H9 (cell line): ENCODE data around the gene ZNF555. TPM values are rescaled to one million over a fixed set of nuclear protein-coding genes. Genes with fewer than 3 reads are reported as not detected.

Experiments
- DNase-seq: peaks from one replicate; pipeline ENCODE4 v3.0.0-alpha.2; 2017
- H2AFZ ChIP-seq: one replicate; pipeline ENCODE4 v1.6.1; 2013; ENCODE audit warnings: mild to moderate bottlenecking, low read length, control low read depth, moderate library complexity
- H2AK5ac ChIP-seq: 2 replicates; pipeline ENCODE4 v1.6.1; 2013; ENCODE audit warnings: low read length, control low read depth, mixed read lengths; ENCODE audit not compliant: insufficient read length
- H2BK120ac ChIP-seq: one replicate; pipeline ENCODE4 v1.6.1; 2013; ENCODE audit warnings: low read depth, mild to moderate bottlenecking, low read length, control low read depth, inconsistent platforms; ENCODE audit not compliant: poor library complexity, severe bottlenecking
- H2BK12ac ChIP-seq: 2 replicates; pipeline ENCODE4 v1.6.1; 2013; ENCODE audit warnings: low read length, control low read depth, mixed read lengths, low read depth; ENCODE audit not compliant: insufficient read length
- H2BK15ac ChIP-seq: 2 replicates; pipeline ENCODE4 v1.6.1; 2013; ENCODE audit warnings: low read depth, low read length, control low read depth
- H2BK20ac ChIP-seq: one replicate; pipeline ENCODE4 v1.6.1; 2013; ENCODE audit warnings: low read depth, mild to moderate bottlenecking, low read length, control low read depth, inconsistent platforms; ENCODE audit not compliant: poor library complexity, severe bottlenecking
- H2BK5ac ChIP-seq: 2 replicates; pipeline ENCODE4 v1.6.1; 2013; ENCODE audit warnings: low read length, control low read depth, mixed read lengths; ENCODE audit not compliant: insufficient read length
- H3K14ac ChIP-seq: 2 replicates; pipeline ENCODE4 v1.6.1; 2013; ENCODE audit warnings: low read length, control low read depth; ENCODE audit not compliant: insufficient read depth
- H3K18ac ChIP-seq: 2 replicates; pipeline ENCODE4 v1.6.1; 2013; ENCODE audit warnings: low read depth, mild to moderate bottlenecking, mixed read lengths, low read length, control low read depth; ENCODE audit not compliant: insufficient read length
- H3K23ac ChIP-seq: 2 replicates; pipeline ENCODE4 v1.6.1; 2013; ENCODE audit warnings: low read length, control low read depth, mixed read lengths, low read depth; ENCODE audit not compliant: insufficient read length
- H3K23me2 ChIP-seq: 2 replicates; pipeline ENCODE4 v1.6.1; 2013; ENCODE audit warnings: low read depth, mild to moderate bottlenecking, mixed read lengths, low read length, control low read depth; ENCODE audit not compliant: insufficient read length, poor library complexity, severe bottlenecking
- H3K27ac ChIP-seq: 2 replicates; pipeline ENCODE4 v1.5.1; 2013; ENCODE audit warnings: low read length, control low read depth, mixed read lengths, low read depth; ENCODE audit not compliant: insufficient read length
- H3K27me3 ChIP-seq: 2 replicates; pipeline ENCODE4 v1.6.1; 2013; ENCODE audit warnings: low read length, control low read depth, inconsistent platforms; ENCODE audit not compliant: insufficient read depth
- H3K4ac ChIP-seq: 2 replicates; pipeline ENCODE4 v1.6.1; 2013; ENCODE audit warnings: low read depth, mild to moderate bottlenecking, control low read depth, inconsistent platforms, low read length, moderate library complexity
- H3K4me1 ChIP-seq: 2 replicates; pipeline ENCODE4 v1.6.1; 2013; ENCODE audit warnings: low read length, control low read depth, inconsistent platforms; ENCODE audit not compliant: insufficient read depth
- H3K4me2 ChIP-seq: 2 replicates; pipeline ENCODE4 v1.6.1; 2013; ENCODE audit warnings: low read length, control low read depth, mixed read lengths; ENCODE audit not compliant: insufficient read length, insufficient read depth
- H3K56ac ChIP-seq: 2 replicates; pipeline ENCODE4 v1.6.1; 2013; ENCODE audit warnings: low read depth, mild to moderate bottlenecking, mixed read lengths, low read length, control low read depth; ENCODE audit not compliant: insufficient read length
- H3K79me1 ChIP-seq: 2 replicates; pipeline ENCODE4 v1.6.1; 2013; ENCODE audit warnings: low read depth, mild to moderate bottlenecking, moderate library complexity, low read length, control low read depth, inconsistent platforms; ENCODE audit not compliant: insufficient read depth, poor library complexity, severe bottlenecking
- H3K79me2 ChIP-seq: 2 replicates; pipeline ENCODE4 v1.6.1; 2013; ENCODE audit warnings: low read length, control low read depth, inconsistent platforms; ENCODE audit not compliant: insufficient read depth
- H3K9ac ChIP-seq: 2 replicates; pipeline ENCODE4 v1.6.1; 2013; ENCODE audit warnings: low read length, control low read depth, mixed read lengths; ENCODE audit not compliant: insufficient read length; ENCODE audit errors: extremely low read depth
- H3K9me3 ChIP-seq: one replicate; pipeline ENCODE4 v1.6.1; 2013; ENCODE audit warnings: low read depth, low read length, inconsistent platforms; ENCODE audit not compliant: control insufficient read depth
- H3T11ph ChIP-seq: one replicate; pipeline ENCODE4 v1.6.1; 2013; ENCODE audit warnings: mild to moderate bottlenecking, low read length, control low read depth, inconsistent platforms
- H4K20me1 ChIP-seq: one replicate; pipeline ENCODE4 v1.6.1; 2013; ENCODE audit not compliant: control insufficient read depth, insufficient read length, insufficient read depth
- H4K5ac ChIP-seq: 2 replicates; pipeline ENCODE4 v1.6.1; 2013; ENCODE audit warnings: low read depth, mild to moderate bottlenecking, mixed read lengths, low read length, control low read depth; ENCODE audit not compliant: insufficient read length
- H4K8ac ChIP-seq: replicated peaks from 2 replicates; pipeline ENCODE4 v1.6.1; 2013; ENCODE audit warnings: low read length, control low read depth, mixed read lengths, low read depth; ENCODE audit not compliant: insufficient read length
- H4K91ac ChIP-seq: 2 replicates; pipeline ENCODE4 v1.6.1; 2013; ENCODE audit warnings: low read depth, mild to moderate bottlenecking, moderate library complexity, mixed read lengths, low read length, control low read depth; ENCODE audit not compliant: insufficient read length
- H3K27ac Mint-ChIP-seq, 3 experiments: 2 replicates in 2 of 3; 3 replicates in 1 of 3; pipeline ENCODE4 v1.8.0; 2020 to 2021; ENCODE audit warnings: mixed read lengths in 3 of 3, mild to moderate bottlenecking in 1 of 3, moderate library complexity in 1 of 3
- H3K27me3 Mint-ChIP-seq: 2 replicates; pipeline ENCODE4 v1.8.0; 2021; ENCODE audit warnings: low read depth, mild to moderate bottlenecking, moderate library complexity, mixed read lengths
- H3K36me3 Mint-ChIP-seq, 3 experiments: 2 replicates in 2 of 3; 3 replicates in 1 of 3; pipeline ENCODE4 v1.8.0; 2020 to 2021; ENCODE audit warnings: low read depth in 3 of 3, mixed read lengths in 3 of 3; ENCODE audit not compliant: insufficient read depth in 1 of 3
- H3K4me1 Mint-ChIP-seq, 2 experiments: 2 replicates each; pipeline ENCODE4 v1.8.0; 2020; ENCODE audit warnings: mixed read lengths in 2 of 2
- H3K4me3 Mint-ChIP-seq, 2 experiments: 2 replicates in 1 of 2; 3 replicates in 1 of 2; pipeline ENCODE4 v1.8.0; 2020 to 2021; ENCODE audit warnings: mild to moderate bottlenecking in 2 of 2, mixed read lengths in 2 of 2, moderate library complexity in 1 of 2
- H3K9me3 Mint-ChIP-seq, 2 experiments: 2 replicates in 1 of 2; 3 replicates in 1 of 2; pipeline ENCODE4 v1.8.0; 2020; ENCODE audit warnings: mild to moderate bottlenecking in 2 of 2, mixed read lengths in 2 of 2, moderate library complexity in 1 of 2
- WGBS: extraction: QIAGEN DNeasy Blood & Tissue Kit; methylation state at CpG from one replicate; pipeline ENCODE4 v1.1.7; 2013; ENCODE audit warnings: missing lambda C conversion rate, low lambda C conversion rate, mixed read lengths; ENCODE audit not compliant: insufficient read length; ENCODE audit errors: extremely low coverage; 5-methylcytosine and 5-hydroxymethylcytosine counted together
- total RNA-seq: library from RNA; stranded (reverse); gene quantifications from 2 replicates; pipeline ENCODE4 v1.2.1, GENCODE V29; 2021
- TF ChIP-seq, protein P1 (sequence below): fragments of 200-600 bp; sonication (generic); conservative IDR thresholded peaks from 3 replicates; pipeline ENCODE4 v1.8.0; 2021; ENCODE audit warnings: antibody characterized with exemption, mild to moderate bottlenecking

The ZNF555 gene
- total RNA-seq, 1 experiment from 2014 or later: 7.8 TPM

GRCh38 chr19:2809387-2810140 lies 31.7 kb upstream of the ZNF555 start:
- Mint-ChIP-seq H3K4me3 (no peak overlapping the region; a peak in 1 of 5 replicates), H3K36me3 (peaks cover 21 to 57% (median 46%) of the 10 kb centered on the region in 3 experiments), H3K27me3 (no peaks in the 10 kb centered on the region; the same call in 1 of the 2 replicates), H3K4me1 (no peaks in the 10 kb centered on the region), H3K9me3 (no peaks in the 10 kb centered on the region), H3K27ac (no peak overlapping the region)
- Histone ChIP-seq H3K4me1 (no peaks in the 10 kb centered on the region), H2BK12ac (no peak overlapping the region), H3K4me2 (no peak overlapping the region), H2BK120ac (no peak overlapping the region), H2AFZ (no peak overlapping the region), H2AK5ac (no peak overlapping the region), H2BK5ac (no peak overlapping the region), H3K14ac (no peak overlapping the region), H3K18ac (no peak overlapping the region), H3K27me3 (no peaks in the 10 kb centered on the region), H2BK15ac (no peak overlapping the region), H3K9ac (no peak overlapping the region), H3K23ac (no peak overlapping the region), H2BK20ac (no peak overlapping the region), H4K8ac (no peak overlapping the region), H3K23me2 (no peaks in the 10 kb centered on the region), H4K91ac (no peak overlapping the region), H4K5ac (no peak overlapping the region), H3K9me3 (no peaks in the 10 kb centered on the region), H3K79me2 (no peaks in the 10 kb centered on the region), H3K79me1 (no peaks in the 10 kb centered on the region), H3T11ph (no peak overlapping the region), H3K27ac (no peak overlapping the region), H4K20me1 (no peaks in the 10 kb centered on the region), H3K4ac (no peak overlapping the region), H3K56ac (no peak overlapping the region)
- no CpG with 5 or more reads among the region's 37 CpGs for WGBS
- TF ChIP-seq, protein P1, sequence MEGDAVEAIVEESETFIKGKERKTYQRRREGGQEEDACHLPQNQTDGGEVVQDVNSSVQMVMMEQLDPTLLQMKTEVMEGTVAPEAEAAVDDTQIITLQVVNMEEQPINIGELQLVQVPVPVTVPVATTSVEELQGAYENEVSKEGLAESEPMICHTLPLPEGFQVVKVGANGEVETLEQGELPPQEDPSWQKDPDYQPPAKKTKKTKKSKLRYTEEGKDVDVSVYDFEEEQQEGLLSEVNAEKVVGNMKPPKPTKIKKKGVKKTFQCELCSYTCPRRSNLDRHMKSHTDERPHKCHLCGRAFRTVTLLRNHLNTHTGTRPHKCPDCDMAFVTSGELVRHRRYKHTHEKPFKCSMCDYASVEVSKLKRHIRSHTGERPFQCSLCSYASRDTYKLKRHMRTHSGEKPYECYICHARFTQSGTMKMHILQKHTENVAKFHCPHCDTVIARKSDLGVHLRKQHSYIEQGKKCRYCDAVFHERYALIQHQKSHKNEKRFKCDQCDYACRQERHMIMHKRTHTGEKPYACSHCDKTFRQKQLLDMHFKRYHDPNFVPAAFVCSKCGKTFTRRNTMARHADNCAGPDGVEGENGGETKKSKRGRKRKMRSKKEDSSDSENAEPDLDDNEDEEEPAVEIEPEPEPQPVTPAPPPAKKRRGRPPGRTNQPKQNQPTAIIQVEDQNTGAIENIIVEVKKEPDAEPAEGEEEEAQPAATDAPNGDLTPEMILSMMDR: no peak
- DNase-seq: no peak
